GM12875 (cell line): ENCODE measurements around the gene MFSD2A.

Source experiments
- H3K4me3 ChIP-seq: one replicate; pipeline ENCODE4 v1.5.1; 2011; ENCODE audit warnings: low read depth, low read length, control low read depth
- CTCF ChIP-seq: IDR thresholded peaks from 2 replicates; pipeline ENCODE4 v1.5.1; 2011; ENCODE audit warnings: low read depth, mild to moderate bottlenecking, control low read depth, inconsistent platforms, low read length, moderate library complexity, borderline replicate concordance; ENCODE audit not compliant: insufficient read depth

The MFSD2A gene

GRCh38 chr1:39943471-39944290 lies 11.3 kb upstream of the MFSD2A start:
- H3K4me3 ChIP-seq = no peak overlapping the region
- TF ChIP-seq CTCF = no peak

GRCh38 chr1:39944410-39945112 lies 10.4 kb upstream of the MFSD2A start:
- no peak overlapping the region for H3K4me3 ChIP-seq
- no peak for TF ChIP-seq CTCF

GRCh38 chr1:39946216-39946615 lies 8.7 kb upstream of the MFSD2A start:
- H3K4me3 ChIP-seq = no peak overlapping the region
- TF ChIP-seq CTCF = no peak

GRCh38 chr1:39947260-39947659 lies 7.7 kb upstream of the MFSD2A start:
- no peak for TF ChIP-seq CTCF
- no peak overlapping the region for H3K4me3 ChIP-seq

- TF ChIP-seq CTCF = no peak
- no peak overlapping the region for H3K4me3 ChIP-seq
Measured at GRCh38 chr1:39949891-39950290, 5.1 kb upstream of the MFSD2A start.

- no peak for TF ChIP-seq CTCF
- H3K4me3 ChIP-seq = no peak overlapping the region
Measured at GRCh38 chr1:39951926-39952325, 3.0 kb upstream of the MFSD2A start.

DNA sequence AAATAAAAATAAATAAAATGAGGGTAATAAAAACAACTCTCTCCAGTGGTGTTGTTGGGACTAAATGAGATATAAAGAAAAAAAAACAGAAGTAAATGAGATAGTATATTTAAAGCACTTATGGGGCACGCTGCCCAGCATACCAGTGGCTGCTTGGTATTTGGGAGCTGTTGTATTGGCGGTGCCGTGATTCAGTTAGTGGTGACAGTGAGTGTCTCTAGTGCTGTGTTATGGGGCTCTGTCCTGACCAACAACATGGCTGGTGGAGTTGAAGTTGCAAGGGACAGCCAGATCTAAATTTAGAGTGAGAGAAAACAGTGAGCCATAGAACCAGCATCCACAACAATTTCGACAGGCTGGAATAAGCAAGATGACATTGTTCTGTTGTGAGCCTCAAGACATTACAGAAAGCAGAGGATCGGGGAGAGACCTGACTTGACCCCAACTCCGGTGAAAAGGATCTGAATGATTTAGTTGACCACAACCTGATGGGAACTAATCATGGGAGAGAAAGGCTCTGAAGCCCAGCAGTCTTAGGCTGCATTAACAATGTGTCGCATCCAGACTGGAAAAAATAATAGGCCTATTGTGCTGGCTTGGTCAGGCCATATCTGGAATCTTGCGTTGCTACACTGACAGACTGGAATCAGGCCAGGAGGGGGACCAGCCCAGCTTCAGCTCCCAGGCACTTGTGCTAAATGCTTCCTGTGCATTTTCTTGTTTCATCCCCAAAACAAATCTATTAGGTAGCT lies 2.4 kb upstream of the MFSD2A start:
- H3K4me3 ChIP-seq = no peak overlapping the region
- no peak for TF ChIP-seq CTCF
